HepG2 (cell line): ENCODE measurements around the gene RNF17. TPM values are rescaled to one million over a fixed set of nuclear protein-coding genes. Genes with fewer than 3 reads are reported as not detected.

Source experiments
- ATAC-seq: fragments of 200-7000 bp; cut with Tn5 transposase; 3 replicates; pipeline ENCODE4 v1.9.1; 2020; ENCODE audit warnings: mild to moderate bottlenecking, moderate library complexity
- BruUV-seq: library from RNA; stranded (reverse); fragments of 400-500 nt; replicated peaks from 2 replicates; lab custom pipeline; 2021; lab: Mats Ljungman, UMichigan
- CTCF ChIA-PET: fragments of 300-600 bp; formaldehyde crosslinking; extraction: SDS; loops from one replicate; lab custom pipeline; 2021; ENCODE audit warnings: low total read pairs, inconsistent platforms, low intra/inter-chr PET ratio; lab: Yijun Ruan, JAX
- POLR2A ChIA-PET: fragments of 350-600 bp; sonication (Branson Sonifier 250); formaldehyde crosslinking; loops from one replicate; lab custom pipeline; 2020; ENCODE audit warnings: antibody characterized with exemption, inconsistent platforms; lab: Yijun Ruan, JAX
- DNase-seq: peaks from one replicate; pipeline ENCODE4 v3.0.0-alpha.2; 2015; ENCODE audit warnings: low spot score
- FAIRE-seq: peaks from 3 replicates; lab custom pipeline; 2011; peaks lifted over from hg19 to GRCh38; lab: Jason Lieb, UNC
- H2AFZ ChIP-seq: one replicate; pipeline ENCODE4 v1.6.1; 2011; ENCODE audit warnings: low read length, inconsistent platforms
- H3K27ac ChIP-seq: fragments of 300-600 bp; 3 replicates; pipeline ENCODE4 v1.8.0; 2011; ENCODE audit warnings: mixed run types, mild to moderate bottlenecking, mixed read lengths, low read length, inconsistent platforms; ENCODE audit not compliant: insufficient read depth; ENCODE audit errors: extremely low read length
- H3K27me3 ChIP-seq, 2 experiments: fragments of 200-600 bp in 1 of 2; 2 replicates in 1 of 2; 3 replicates in 1 of 2; pipeline versions ENCODE4 v1.6.0 to v1.8.0; 2011; ENCODE audit warnings: low read length in 2 of 2, mild to moderate bottlenecking in 2 of 2, moderate library complexity in 2 of 2, inconsistent platforms in 1 of 2; ENCODE audit not compliant: insufficient read depth in 2 of 2, control insufficient read depth in 1 of 2
- H3K36me3 ChIP-seq, 2 experiments: fragments of 200-600 bp in 1 of 2; replicated peaks in 1 of 2; 2 replicates in 1 of 2; 3 replicates in 1 of 2; pipeline versions ENCODE4 v1.5.1 to v1.8.0; 2011; ENCODE audit warnings: low read length in 2 of 2, inconsistent platforms in 1 of 2; ENCODE audit not compliant: insufficient read depth in 2 of 2, control insufficient read depth in 1 of 2
- H3K4me1 ChIP-seq: 2 replicates; pipeline ENCODE4 v1.5.1; 2012; ENCODE audit warnings: low read length, inconsistent platforms; ENCODE audit not compliant: insufficient read depth
- H3K4me2 ChIP-seq: 2 replicates; pipeline ENCODE4 v1.6.0; 2011; ENCODE audit warnings: low read depth, low read length, inconsistent platforms
- H3K4me3 ChIP-seq, 3 experiments: fragments of 200-600 bp in 1 of 3; sonication (generic), shearing (Covaris generic) in 1 of 3; replicated peaks in 1 of 3; 2 replicates each; pipeline ENCODE4 v1.5.1; 2011 to 2016; ENCODE audit warnings: low read length in 3 of 3, inconsistent platforms in 2 of 3, low read depth in 2 of 3, mild to moderate bottlenecking in 2 of 3, control low read depth in 1 of 3, mixed read lengths in 1 of 3; ENCODE audit not compliant: insufficient read depth in 1 of 3
- H3K79me2 ChIP-seq: one replicate; pipeline ENCODE4 v1.6.1; 2011; ENCODE audit warnings: low read length, inconsistent platforms; ENCODE audit not compliant: insufficient read depth
- H3K9ac ChIP-seq: 2 replicates; pipeline ENCODE4 v1.6.0; 2011; ENCODE audit warnings: mild to moderate bottlenecking, low read depth, low read length, inconsistent platforms; ENCODE audit not compliant: insufficient read depth
- H3K9me3 ChIP-seq: 2 replicates; pipeline ENCODE4 v1.5.1; 2012; ENCODE audit warnings: mild to moderate bottlenecking, low read length
- H4K20me1 ChIP-seq: 2 replicates; pipeline ENCODE4 v1.6.0; 2011; ENCODE audit warnings: inconsistent platforms, mild to moderate bottlenecking, low read length, moderate library complexity; ENCODE audit not compliant: insufficient read depth
- ATM ChIP-seq: fragments of 450-650 bp; IDR thresholded peaks from 2 replicates; pipeline ENCODE4 v1.7.1; 2017; ENCODE audit warnings: mild to moderate bottlenecking, borderline replicate concordance
- ELF4 ChIP-seq: sonication (generic); formaldehyde crosslinking; IDR thresholded peaks from 2 replicates; pipeline ENCODE4 v1.5.0; 2020; ENCODE audit warnings: missing genetic modification reagents, mild to moderate bottlenecking, moderate library complexity, borderline replicate concordance
- HNRNPL ChIP-seq: fragments of 200-400 bp; formaldehyde crosslinking; IDR thresholded peaks from 2 replicates; pipeline ENCODE4 v1.6.1; 2017; ENCODE audit warnings: mild to moderate bottlenecking, low read depth, low read length
- KDM5B ChIP-seq: sonication (generic); formaldehyde crosslinking; IDR thresholded peaks from 2 replicates; pipeline ENCODE4 v1.4.0; 2020; ENCODE audit warnings: missing genetic modification reagents, mild to moderate bottlenecking, borderline replicate concordance
- NFKBIZ ChIP-seq: IDR thresholded peaks from 2 replicates; pipeline ENCODE4 v1.6.1; 2018; ENCODE audit warnings: missing genetic modification reagents, missing compliant biosample characterization
- SALL1 ChIP-seq: sonication (generic); formaldehyde crosslinking; IDR thresholded peaks from 2 replicates; pipeline ENCODE4 v1.8.0; 2022; ENCODE audit warnings: mild to moderate bottlenecking, missing genetic modification reagents
- SNAPC4 ChIP-seq: sonication (generic); formaldehyde crosslinking; IDR thresholded peaks from 2 replicates; pipeline ENCODE4 v1.4.0; 2020; ENCODE audit warnings: mild to moderate bottlenecking, missing genetic modification reagents
- THAP9 ChIP-seq: sonication (generic); formaldehyde crosslinking; IDR thresholded peaks from 2 replicates; pipeline ENCODE4; 2020; ENCODE audit warnings: missing genetic modification reagents, mild to moderate bottlenecking, borderline replicate concordance
- U2AF1 ChIP-seq: fragments of 200-400 bp; formaldehyde crosslinking; optimal IDR thresholded peaks from 2 replicates; pipeline ENCODE3; 2017; ENCODE audit warnings: mild to moderate bottlenecking, low read depth, low read length
- ZFX ChIP-seq: sonication (generic); formaldehyde crosslinking; IDR thresholded peaks from 2 replicates; pipeline ENCODE4 v1.4.0; 2020; ENCODE audit warnings: mild to moderate bottlenecking, low read depth, missing genetic modification reagents, moderate library complexity
- ZNF329 ChIP-seq: sonication (generic); formaldehyde crosslinking; IDR thresholded peaks from 2 replicates; pipeline ENCODE4 v1.9.0; 2021; ENCODE audit warnings: low read depth, mild to moderate bottlenecking, missing genetic modification reagents
- ZNF432 ChIP-seq: sonication (generic); formaldehyde crosslinking; IDR thresholded peaks from 2 replicates; pipeline ENCODE4 v1.5.0; 2020; ENCODE audit warnings: missing genetic modification reagents, mild to moderate bottlenecking, borderline replicate concordance
- ZNF564 ChIP-seq: sonication (generic); formaldehyde crosslinking; IDR thresholded peaks from 2 replicates; pipeline ENCODE4 v1.8.1; 2023; ENCODE audit warnings: mild to moderate bottlenecking, missing genetic modification reagents
- WGBS: methylation state at CpG from one replicate; pipeline ENCODE4 v1.1.6; 2017; ENCODE audit warnings: low lambda C conversion rate; 5-methylcytosine and 5-hydroxymethylcytosine counted together
- in situ Hi-C: cut with HindIII; loops from 2 replicates; pipeline ENCODE4 v1.10.0; 2017; ENCODE audit warnings: low pct_unique_long_range_greater_than_20kb; ENCODE audit not compliant: extremely low pct_ligation_motif_present
- intact Hi-C: fragments of 100-400 bp; cut with micrococcal nuclease; formaldehyde crosslinking; loops from one replicate; pipeline ENCODE4 v1.10.0; 2022; ENCODE audit not compliant: unreplicated experiment
- polyA plus RNA-seq, 8 experiments: library from polyadenylated mRNA; depleted of rRNA in 3 of 8; stranded (reverse) in 7 of 8; unstranded in 1 of 8; fragments of >200 nt; fragmentation: Illumina TruSeq in 4 of 8; extraction: Trizol in 4 of 8; gene quantifications; 2 replicates each; pipeline versions ENCODE4 v1.2.1 to v1.2.3, GENCODE V29; 2011 to 2016; ENCODE audit warnings: low read depth in 4 of 8, missing spikeins in 1 of 8, mixed read lengths in 1 of 8; ENCODE audit not compliant: insufficient read depth in 1 of 8
- total RNA-seq, 5 experiments: library from RNA; depleted of rRNA; stranded (reverse); fragments of >200 nt; fragmentation: Illumina TruSeq; extraction: Trizol; gene quantifications; 2 replicates each; pipeline ENCODE4 v1.2.3, GENCODE V29; 2016; ENCODE audit warnings: low read depth in 1 of 5
- TF ChIP-seq, protein P1 (sequence below): fragments of 450-650 bp; IDR thresholded peaks from 2 replicates; pipeline ENCODE4 v1.6.1; 2017

RNF17 gene
- total and polyA plus RNA-seq, 2 of the 13 experiments (the other 11 are each of a cell fraction or from before 2014, with no cell fraction given): not detected

- ChIA-PET POLR2A (no interaction called here), CTCF (no interaction called here)
- Histone ChIP-seq H3K27ac (no peak overlapping the region), H3K4me1 (no peaks in the 10 kb centered on the region), H3K9ac (no peak overlapping the region), H2AFZ (no peak overlapping the region), H3K79me2 (no peaks in the 10 kb centered on the region), H3K9me3 (no peaks in the 10 kb centered on the region), H3K4me2 (no peak overlapping the region), H3K4me3 (no peak overlapping the region), H3K36me3 (no peaks in the 10 kb centered on the region), H3K27me3 (peaks cover 2 to 5% of the 10 kb centered on the region in 2 experiments; a peak in 4 of 5 replicates), H4K20me1 (no peaks in the 10 kb centered on the region)
- FAIRE-seq (no peak), ATAC-seq (no peak), DNase-seq (no peak)
- BruUV-seq: no TSS peak
- TF ChIP-seq, protein P1, sequence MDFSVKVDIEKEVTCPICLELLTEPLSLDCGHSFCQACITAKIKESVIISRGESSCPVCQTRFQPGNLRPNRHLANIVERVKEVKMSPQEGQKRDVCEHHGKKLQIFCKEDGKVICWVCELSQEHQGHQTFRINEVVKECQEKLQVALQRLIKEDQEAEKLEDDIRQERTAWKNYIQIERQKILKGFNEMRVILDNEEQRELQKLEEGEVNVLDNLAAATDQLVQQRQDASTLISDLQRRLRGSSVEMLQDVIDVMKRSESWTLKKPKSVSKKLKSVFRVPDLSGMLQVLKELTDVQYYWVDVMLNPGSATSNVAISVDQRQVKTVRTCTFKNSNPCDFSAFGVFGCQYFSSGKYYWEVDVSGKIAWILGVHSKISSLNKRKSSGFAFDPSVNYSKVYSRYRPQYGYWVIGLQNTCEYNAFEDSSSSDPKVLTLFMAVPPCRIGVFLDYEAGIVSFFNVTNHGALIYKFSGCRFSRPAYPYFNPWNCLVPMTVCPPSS: no peak
- TF ChIP-seq KDM5B (CRISPR knock-in tag): no peak
- no peak for TF ChIP-seq U2AF1
- no peak for TF ChIP-seq ZFX
- no peak for TF ChIP-seq SALL1
- no peak for TF ChIP-seq SNAPC4 (CRISPR knock-in tag)
- TF ChIP-seq ZNF564 (CRISPR knock-in tag): no peak
- TF ChIP-seq THAP9 (CRISPR knock-in tag): no peak
- no peak for TF ChIP-seq NFKBIZ (CRISPR knock-in tag)
- TF ChIP-seq ATM: no peak
- no peak for TF ChIP-seq ELF4 (CRISPR knock-in tag)
- TF ChIP-seq ZNF329 (CRISPR knock-in tag): no peak
- no peak for TF ChIP-seq HNRNPL
- no peak for TF ChIP-seq ZNF432 (CRISPR knock-in tag)
- WGBS: 33% methylated on average over 5 of the region's 6 CpGs
- intact Hi-C loops: no loop called here
- in situ Hi-C loops: no loop called here
Observed at GRCh38 chr13:24742294-24742693, 21.7 kb upstream of the RNF17 start.
